Kidney (tissue), 14 donors: ENCODE data around the gene MDFI. TPM values are rescaled to one million over a fixed set of nuclear protein-coding genes. Genes with fewer than 3 reads are reported as not detected.
A peak's percentile ranks its signal among the peaks of the same experiment; 100 is the strongest.

ENCODE experiments used
- DNase-seq, 5 donors: peaks; one replicate each; pipeline ENCODE4 v3.0.0-alpha.2; 2013 to 2020
- FAIRE-seq: peaks from 2 replicates; lab custom pipeline; 2012; peaks lifted over from hg19 to GRCh38; lab: Jason Lieb, UNC
- H3K27ac ChIP-seq, 2 donors: one replicate each; pipeline ENCODE4 v1.7.0; 2013; ENCODE audit warnings: low read depth in 2 of 2, low read length in 2 of 2, inconsistent platforms in 1 of 2
- H3K27me3 ChIP-seq: one replicate; pipeline ENCODE4 v1.7.1; 2013; ENCODE audit warnings: low read length, inconsistent platforms; ENCODE audit not compliant: control insufficient read depth, insufficient read depth
- H3K36me3 ChIP-seq, 3 donors: one replicate each; pipeline versions ENCODE4 v1.7.0 to v1.7.1; 2013; ENCODE audit warnings: low read length in 3 of 3, control low read depth in 1 of 3, inconsistent platforms in 1 of 3; ENCODE audit not compliant: insufficient read depth in 3 of 3, control insufficient read depth in 2 of 3
- H3K4me1 ChIP-seq, 3 donors: one replicate each; pipeline versions ENCODE4 v1.7.0 to v1.7.1; 2013; ENCODE audit warnings: low read length in 3 of 3, inconsistent platforms in 1 of 3, low read depth in 1 of 3; ENCODE audit not compliant: control insufficient read depth in 2 of 3, insufficient read depth in 2 of 3
- H3K4me3 ChIP-seq, 3 donors: one replicate each; pipeline versions ENCODE4 v1.7.0 to v1.8.1; 2013; ENCODE audit warnings: low read length in 3 of 3, control low read depth in 1 of 3, inconsistent platforms in 1 of 3
- H3K9ac ChIP-seq, 3 donors: one replicate each; pipeline versions ENCODE4 v1.7.0 to v1.7.1; 2013; ENCODE audit warnings: low read length in 3 of 3, control low read depth in 1 of 3, inconsistent platforms in 1 of 3
- H3K9me3 ChIP-seq, 3 donors: one replicate each; pipeline versions ENCODE4 v1.7.0 to v1.7.1; 2013; ENCODE audit warnings: low read length in 3 of 3, control low read depth in 1 of 3, inconsistent platforms in 1 of 3; ENCODE audit not compliant: control insufficient read depth in 2 of 3, insufficient read depth in 1 of 3
- CTCF ChIP-seq: IDR thresholded peaks from 3 replicates; pipeline ENCODE4 v1.5.1; 2012; ENCODE audit warnings: mild to moderate bottlenecking, moderate library complexity, borderline replicate concordance; ENCODE audit not compliant: insufficient read depth; ENCODE audit errors: extremely low read depth
- intact Hi-C: fragments of 100-400 bp; cut with DNase I; formaldehyde crosslinking; loops from one replicate; pipeline ENCODE4 v1.11.1; 2022
- polyA plus RNA-seq: library from polyadenylated mRNA; stranded (reverse); fragments of 350-450 nt; fragmentation: Illumina TruSeq; extraction: RNeasy Lipid Tissue Mini Kit (QIAGEN cat#74804); gene quantifications from one replicate; pipeline ENCODE4 v1.2.3, GENCODE V29; 2014; ENCODE audit warnings: low read depth, low replicate concordance; ENCODE audit not compliant: insufficient read depth
- total RNA-seq: library from RNA; stranded (reverse); fragmentation: NEBNext Ultra II Directional; extraction: Animal tissue kit (Norgen Biotek cat#: 25700); gene quantifications from one replicate; pipeline ENCODE4 v1.2.1, GENCODE V29; 2021
- donor health status: control.
- donor health status: control.
- donor health status: control.
- donor health status: control.
- donor health status: control.
- donor health status: DM: yes; HTN: yes; CAD: no.
- donor health status: Normal renal cell carcinoma (clear cell type).

MDFI gene
- total and polyA plus RNA-seq, 2 donors from 2014 or later: 2.3 to 16.9 TPM

DNA sequence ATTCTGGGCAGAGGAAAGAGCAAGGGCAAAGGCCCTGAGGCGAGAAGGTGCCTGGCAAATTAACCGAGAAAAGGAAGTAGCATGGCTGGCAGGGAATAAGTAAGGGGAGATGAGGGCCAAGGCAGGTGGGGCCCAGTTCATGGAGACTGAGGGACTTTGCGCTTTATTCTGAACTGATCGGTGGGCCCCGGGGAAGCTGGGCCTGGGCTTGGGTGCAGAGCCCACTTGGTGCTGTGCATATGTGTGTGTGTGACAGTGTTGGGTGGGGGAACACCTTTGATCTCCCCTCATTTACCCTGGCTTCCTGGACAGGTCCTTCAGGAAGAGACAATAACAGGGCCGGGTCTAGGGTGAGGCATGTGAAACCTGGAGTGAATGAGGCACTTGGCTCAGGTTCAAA is 2.9 kb upstream of the MDFI start:
- intact Hi-C loops: no loop called here
- DNase-seq (peak in 1 of 5 donors; percentile 19), FAIRE-seq (no peak)
- no peaks in the 10 kb centered on the region for H3K36me3 ChIP-seq
- no peak overlapping the region for H3K27ac ChIP-seq
- TF ChIP-seq CTCF: no peak
- no peaks in the 10 kb centered on the region for H3K27me3 ChIP-seq
- H3K4me1 ChIP-seq: peaks cover 0 to 5% (median 0%) of the 10 kb centered on the region in 3 donors
- H3K4me3 ChIP-seq: no peak overlapping the region
- no peak overlapping the region for H3K9ac ChIP-seq
- no peaks in the 10 kb centered on the region for H3K9me3 ChIP-seq

DNA sequence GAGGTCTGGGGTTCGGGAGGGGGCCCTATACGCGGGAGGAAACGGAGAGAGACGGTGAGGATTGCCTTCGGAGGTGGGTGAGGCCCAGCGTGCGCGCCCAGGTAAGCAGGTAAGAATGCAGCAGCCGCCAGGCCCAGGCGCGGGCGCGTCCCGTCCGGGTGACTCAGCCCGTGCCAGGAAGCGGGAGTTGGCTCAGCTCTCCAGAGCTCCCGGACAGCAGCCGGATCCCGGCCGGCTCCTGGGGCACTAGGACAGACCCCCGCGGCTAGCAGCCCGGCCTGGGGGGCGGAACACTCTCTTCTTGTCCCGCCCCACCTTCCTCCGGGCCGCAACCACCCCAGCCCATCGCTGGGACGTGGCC is 1.5 kb upstream of the MDFI start:
- DNase-seq: peak; percentile 49 to 92 (median 70)
- FAIRE-seq: no peak
- no peaks in the 10 kb centered on the region for H3K9me3 ChIP-seq
- H3K9ac ChIP-seq: no peak overlapping the region
- H3K4me3 ChIP-seq: no peak overlapping the region
- H3K36me3 ChIP-seq: no peaks in the 10 kb centered on the region
- H3K27ac ChIP-seq: no peak overlapping the region
- no peaks in the 10 kb centered on the region for H3K27me3 ChIP-seq
- peaks cover 0 to 5% (median 0%) of the 10 kb centered on the region in 3 donors for H3K4me1 ChIP-seq
- no peak for TF ChIP-seq CTCF
- intact Hi-C loops: no loop called here

- intact Hi-C loops: no loop called here
- no peaks in the 10 kb centered on the region for H3K36me3 ChIP-seq
- peaks cover 0 to 7% (median under 1%) of the 10 kb centered on the region in 3 donors for H3K4me1 ChIP-seq
- DNase-seq (peak in 4 of 5 donors; percentile 42 to 78 (median 60)), FAIRE-seq (no peak)
- H3K4me3 ChIP-seq: peak overlapping the region; percentile 25 to 35 (median 32)
- no peak overlapping the region for H3K9ac ChIP-seq
- TF ChIP-seq CTCF: no peak
- peak overlapping the region; percentile 14 to 51 for H3K27ac ChIP-seq
- H3K9me3 ChIP-seq: no peaks in the 10 kb centered on the region
- H3K27me3 ChIP-seq: no peaks in the 10 kb centered on the region
Measured at GRCh38 chr6:41637194-41638001, 870 bp upstream of the MDFI start.
